Nucleus accumbens (tissue), 56 donors: ENCODE results near the gene KCNIP4.

ENCODE experiments used
- DNase-seq, 56 donors: peaks; one replicate each; lab custom pipeline; 2025; lab: John Stamatoyannopoulos, UW

The KCNIP4 gene

GRCh38 chr4:21625447-21625846 lies 323.1 kb downstream of the KCNIP4 start:
- DNase-seq: no peak

- no peak for DNase-seq
These were observed 343.6 kb downstream of the KCNIP4 start for GRCh38 chr4:21605006-21605405.

DNA sequence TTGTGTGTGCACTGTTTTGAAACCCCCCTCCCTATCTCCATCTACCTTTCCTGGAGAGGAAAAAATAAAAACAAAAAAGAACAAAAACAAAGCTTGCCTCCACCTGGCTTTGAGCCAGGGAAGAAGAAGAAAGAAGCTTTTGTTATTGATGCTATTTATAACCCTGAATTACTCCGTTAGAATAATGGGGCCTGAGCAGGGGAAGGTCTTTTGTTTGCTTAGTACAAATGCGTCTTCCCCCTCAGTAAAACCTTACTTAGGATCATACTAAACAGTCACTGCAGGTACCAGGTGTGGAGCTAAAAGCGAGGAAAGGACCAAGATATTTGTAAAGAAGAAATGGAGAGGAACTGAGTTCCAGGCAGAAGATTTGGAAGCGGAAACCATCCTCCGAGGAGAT lies 352.1 kb downstream of the KCNIP4 start:
- DNase-seq: no peak

GRCh38 chr4:21593671-21594001 lies 354.9 kb downstream of the KCNIP4 start:
- no peak for DNase-seq

- DNase-seq: no peak
These were observed 355.5 kb downstream of the KCNIP4 start for GRCh38 chr4:21592970-21593670.

GRCh38 chr4:21577056-21577455 lies 371.5 kb downstream of the KCNIP4 start:
- no peak for DNase-seq

GRCh38 chr4:21571100-21571499 lies 377.5 kb downstream of the KCNIP4 start:
- DNase-seq: no peak

- no peak for DNase-seq
These were observed 378.9 kb downstream of the KCNIP4 start for GRCh38 chr4:21569638-21570037.

GRCh38 chr4:21555083-21555482 lies 393.5 kb downstream of the KCNIP4 start:
- no peak for DNase-seq

- DNase-seq: no peak
These were observed 394.1 kb downstream of the KCNIP4 start for GRCh38 chr4:21554500-21554899.

- DNase-seq: no peak
These were observed 394.5 kb downstream of the KCNIP4 start for GRCh38 chr4:21554066-21554465.

DNA sequence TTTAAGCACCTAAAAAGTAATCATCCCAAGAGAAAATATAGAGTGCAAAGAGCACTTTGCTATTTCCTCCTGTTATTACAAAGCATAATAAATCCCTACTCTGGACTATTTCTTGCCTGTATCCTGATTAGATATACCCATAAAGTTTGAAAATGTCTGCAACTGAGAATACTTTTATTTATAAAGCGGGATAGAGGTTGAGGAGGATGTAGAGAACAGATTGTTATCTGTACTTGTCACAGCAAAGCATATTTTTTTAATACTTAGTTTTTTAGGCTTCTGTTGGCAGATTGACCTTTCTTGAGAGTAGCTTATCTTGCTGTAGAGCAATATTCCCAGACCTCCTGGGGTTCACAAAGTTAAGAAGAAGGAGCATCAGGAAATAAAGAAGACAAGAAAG lies 396.1 kb downstream of the KCNIP4 start:
- no peak for DNase-seq

DNA sequence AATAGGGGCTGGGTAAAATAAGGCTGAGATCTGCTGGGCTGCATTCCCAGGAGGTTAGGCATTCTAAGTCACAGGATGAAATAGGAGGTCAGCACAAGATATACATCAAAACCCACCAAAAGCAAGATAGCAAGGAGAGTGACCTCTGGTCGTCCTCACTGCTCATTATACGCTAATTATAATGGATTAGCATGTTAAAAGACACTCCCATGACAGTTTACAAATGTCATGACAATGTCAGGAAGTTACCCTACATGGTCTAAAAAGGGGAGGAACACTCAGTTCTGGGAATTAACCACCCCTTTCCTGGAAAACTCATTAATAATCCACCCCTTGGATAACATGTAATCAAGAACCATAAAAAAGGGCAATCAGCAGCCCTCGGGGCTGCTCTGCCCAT lies 403.6 kb downstream of the KCNIP4 start:
- no peak for DNase-seq

- DNase-seq: no peak
These were observed 404.2 kb downstream of the KCNIP4 start for GRCh38 chr4:21544415-21544814.

DNA sequence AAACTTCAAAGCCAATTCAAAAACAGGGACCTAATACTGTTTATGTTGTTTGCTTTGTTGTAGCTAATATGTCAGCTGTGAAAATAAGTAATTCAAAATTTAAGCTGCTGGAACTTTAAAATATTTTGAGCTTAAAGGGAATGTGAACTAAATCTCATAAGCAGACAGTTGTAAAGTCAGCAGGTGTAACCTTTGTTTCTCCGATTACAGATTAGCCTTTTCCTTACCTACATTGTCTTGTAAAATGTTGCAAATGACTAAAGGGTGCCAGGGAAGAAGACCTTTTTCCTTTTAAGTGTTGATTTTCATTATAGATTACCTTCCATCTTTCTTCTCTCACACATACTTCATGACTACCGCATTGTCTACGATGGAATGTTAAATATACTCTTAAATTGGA lies 405.1 kb downstream of the KCNIP4 start:
- DNase-seq: no peak

DNA sequence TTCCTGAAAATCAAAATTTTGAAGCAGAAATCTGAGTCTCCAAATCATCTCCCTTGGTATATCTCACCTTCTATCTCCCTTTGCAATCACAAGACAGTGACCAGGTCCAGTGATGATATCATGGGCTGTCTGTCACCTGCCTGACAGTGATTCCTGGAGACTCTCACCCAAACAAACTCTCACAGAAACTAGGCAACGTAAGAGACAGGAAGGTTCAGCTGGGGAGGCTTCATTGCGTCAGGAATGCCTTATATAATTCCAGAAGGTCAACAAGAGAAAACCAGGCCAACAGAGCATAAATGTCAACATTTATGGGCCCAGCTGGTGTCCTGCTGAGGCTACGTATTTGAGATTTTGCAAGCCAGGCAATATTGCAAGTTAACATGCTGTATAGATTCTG lies 412.7 kb downstream of the KCNIP4 start:
- DNase-seq: no peak

DNA sequence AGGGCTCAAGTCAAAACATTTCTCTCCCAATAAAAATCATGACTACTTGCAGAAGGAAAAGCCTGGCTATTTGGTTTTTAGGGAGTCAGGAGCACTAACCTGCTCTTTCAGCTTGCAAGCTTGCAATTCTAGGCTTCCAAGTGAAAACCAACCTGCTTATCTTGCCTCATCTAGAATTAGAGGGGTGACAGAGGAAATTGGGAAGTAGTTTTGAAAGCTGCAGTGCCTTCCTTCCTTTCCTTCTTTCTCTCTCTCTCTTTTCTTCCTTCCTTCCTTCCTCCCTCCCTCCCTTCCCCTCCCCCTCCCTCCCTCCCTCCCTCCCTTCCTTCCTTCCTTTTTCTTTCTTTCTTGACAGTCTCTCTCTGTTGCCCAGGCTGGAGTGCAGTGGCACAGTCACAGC lies 417.5 kb downstream of the KCNIP4 start:
- DNase-seq: no peak

- no peak for DNase-seq
These were observed 419.4 kb downstream of the KCNIP4 start for GRCh38 chr4:21529214-21529613.

GRCh38 chr4:21522296-21522695 lies 426.3 kb downstream of the KCNIP4 start:
- DNase-seq: no peak

GRCh38 chr4:21517126-21517859 lies 431.3 kb downstream of the KCNIP4 start:
- no peak for DNase-seq

GRCh38 chr4:21514022-21514694 lies 434.4 kb downstream of the KCNIP4 start:
- no peak for DNase-seq

- peak in 4 of 56 donors; percentile 0 to 8 (median 4) for DNase-seq
These were observed 436.2 kb downstream of the KCNIP4 start for GRCh38 chr4:21512353-21512752.
